ENCODE results near the gene EFNA3.

EFNA3 gene

DNA sequence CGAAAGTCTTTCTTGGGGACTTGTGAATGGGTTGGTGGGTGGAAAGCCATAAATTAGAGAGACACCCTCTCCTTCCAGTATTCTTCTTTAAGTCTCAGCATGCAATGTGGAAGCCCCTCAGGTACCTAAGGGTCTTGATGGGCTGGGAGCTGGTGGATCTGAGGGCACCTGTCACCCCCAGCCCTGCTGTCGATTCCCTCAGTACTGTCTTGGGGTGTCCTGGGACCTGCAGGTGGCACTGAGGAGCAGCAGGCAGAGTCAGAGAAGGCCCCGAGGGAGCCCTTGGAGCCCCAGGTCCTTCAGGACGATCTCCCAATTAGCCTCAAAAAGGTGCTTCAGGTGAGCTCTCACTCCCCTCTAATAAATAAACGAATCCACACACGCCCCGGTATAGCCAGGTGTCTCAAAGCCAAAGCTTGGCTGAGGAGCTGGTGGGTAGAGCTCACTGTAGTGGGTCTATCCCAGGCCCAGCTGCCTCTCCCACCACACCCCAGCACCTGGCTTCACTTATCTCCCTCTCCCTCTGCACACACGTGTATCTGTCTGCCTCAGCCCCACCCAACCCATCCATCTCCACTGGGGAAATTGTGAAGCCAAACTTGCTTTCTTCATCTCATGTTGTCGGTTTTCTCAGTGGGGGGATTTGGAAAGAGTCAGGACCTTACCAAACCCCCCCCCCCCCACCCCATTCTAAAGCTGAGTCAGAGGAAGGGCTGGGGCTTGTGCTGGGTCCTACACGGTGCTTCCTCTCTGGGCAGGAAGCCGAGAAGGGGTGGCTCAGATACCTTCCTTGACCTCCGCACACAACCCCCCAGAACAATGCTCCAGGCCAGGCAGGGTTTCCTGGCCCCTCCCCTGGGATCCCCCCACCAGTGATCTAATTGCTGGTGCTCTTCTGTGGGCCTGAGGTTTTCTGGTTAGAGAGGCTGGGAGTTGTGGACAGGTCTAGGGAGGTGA, 25.9 kb upstream of the EFNA3 start:
- no peak for TF ChIP-seq CTCF (IDR thresholded peaks at IDR 0.05)
- Histone ChIP-seq H3K4me3 (peak overlapping the region; percentile 79), H3K27ac (peak overlapping the region; percentile 68 to 91)
- no peak for DNase-seq (ENCODE audit: low spot score)

GRCh38 chr1:155053531-155054105, 25.0 kb upstream of the EFNA3 start:
- Histone ChIP-seq H3K4me3 (peak overlapping the region; percentile 79), H3K27ac (peak overlapping the region in 1 of 2 donors; percentile 0)
- DNase-seq (ENCODE audit: low spot score), result no peak
- TF ChIP-seq CTCF (IDR thresholded peaks at IDR 0.05), result no peak

DNA sequence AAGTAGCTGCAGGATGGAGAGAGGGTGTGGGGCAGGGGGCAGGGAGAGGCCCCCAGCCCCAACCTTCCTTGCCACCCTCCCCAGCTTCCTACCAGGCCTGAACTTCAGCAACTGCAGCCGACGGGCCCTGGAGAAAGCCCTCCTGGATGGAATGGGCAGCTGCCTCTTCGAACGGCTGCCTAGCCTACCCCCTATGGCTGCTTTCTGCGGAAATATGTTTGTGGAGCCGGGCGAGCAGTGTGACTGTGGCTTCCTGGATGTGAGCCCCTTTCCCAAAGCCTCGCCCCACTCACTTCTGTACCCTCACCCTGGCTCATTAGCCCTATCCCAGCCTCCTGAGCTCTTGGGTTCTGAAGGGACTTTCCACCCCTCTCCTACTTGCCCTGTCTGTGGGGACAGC, 21.5 kb upstream of the EFNA3 start:
- TF ChIP-seq CTCF (IDR thresholded peaks at IDR 0.05), result no peak
- Histone ChIP-seq H3K27ac (no peak overlapping the region), H3K4me3 (no peak overlapping the region)
- no peak for DNase-seq (ENCODE audit: low spot score)

- no peak overlapping the region for H3K27ac ChIP-seq
- TF ChIP-seq CTCF (IDR thresholded peaks at IDR 0.05), result no peak
- no peak overlapping the region for H3K4me3 ChIP-seq
- DNase-seq (ENCODE audit: low spot score), result no peak
Observed at GRCh38 chr1:155057788-155058211, 20.8 kb upstream of the EFNA3 start.

- no peak for TF ChIP-seq CTCF (IDR thresholded peaks at IDR 0.05)
- Histone ChIP-seq H3K27ac (no peak overlapping the region), H3K4me3 (no peak overlapping the region)
- DNase-seq (ENCODE audit: low spot score), result no peak
Observed at GRCh38 chr1:155060736-155061135, 17.9 kb upstream of the EFNA3 start.

- peak; percentile 100 for TF ChIP-seq CTCF (IDR thresholded peaks at IDR 0.05)
- peak overlapping the region; percentile 26 for H3K4me3 ChIP-seq
- DNase-seq (ENCODE audit: low spot score), result no peak
- no peak overlapping the region for H3K27ac ChIP-seq
Observed at GRCh38 chr1:155061381-155062150, 17.1 kb upstream of the EFNA3 start.

All from coronary artery (tissue), 2 donors.